HG02798 (cell line): ENCODE measurements around the gene UGCG.
"Not testable (repeated sequence)": the region's sequence is repeated elsewhere in the genome, so short reads cannot be mapped to it uniquely, and the experiment has no call there.

Experiments
- ATAC-seq: cut with Tn5 transposase; IDR thresholded peaks from one replicate; pipeline ENCODE4 v1.9.1; 2021; ENCODE audit warnings: mild to moderate bottlenecking; ENCODE audit not compliant: unreplicated experiment, poor library complexity

The UGCG gene

GRCh38 chr9:111886983-111887718, 9.5 kb upstream of the UGCG start:
- ATAC-seq = no peak

DNA sequence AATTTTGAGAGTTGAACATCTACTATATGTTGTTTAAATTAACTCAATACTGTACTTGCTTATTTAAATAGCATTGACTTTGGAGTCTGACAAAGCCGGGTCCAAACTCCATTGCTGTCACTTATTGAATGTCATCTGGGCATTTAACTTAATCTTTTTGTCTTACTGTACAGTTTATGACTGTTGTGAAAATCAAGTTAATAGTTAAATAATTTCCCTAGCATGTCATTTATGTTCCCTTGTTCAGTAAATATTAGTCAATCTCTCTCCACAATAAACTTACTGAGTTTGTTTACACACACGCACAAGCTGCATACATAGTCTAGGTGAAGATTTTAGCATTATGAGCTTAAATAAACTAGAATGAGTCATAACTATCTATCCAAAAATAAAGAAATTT, 6.3 kb upstream of the UGCG start:
- no peak for ATAC-seq

DNA sequence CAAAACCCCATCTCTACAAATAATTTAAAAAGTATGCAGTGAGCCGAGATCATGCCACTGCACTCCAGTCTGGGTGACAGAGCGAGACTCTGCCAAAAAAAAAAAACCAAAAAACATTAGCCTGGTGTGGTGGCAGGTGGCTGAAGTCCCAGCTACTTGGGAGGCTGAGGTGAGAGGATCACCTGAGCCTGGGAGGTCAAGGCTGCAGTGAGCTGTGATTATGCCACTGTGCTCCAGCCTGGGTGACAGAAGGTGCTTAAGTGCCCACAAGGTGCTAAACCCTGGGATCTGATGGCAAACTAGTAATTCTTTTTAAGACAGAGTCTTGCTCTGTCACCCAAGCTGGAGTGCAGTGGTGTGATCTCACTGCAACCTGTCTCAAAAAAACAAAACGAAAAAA, 5.7 kb upstream of the UGCG start:
- not testable (repeated sequence) for ATAC-seq

- no peak for ATAC-seq
Observed at GRCh38 chr9:111891910-111892499, 4.6 kb upstream of the UGCG start.

DNA sequence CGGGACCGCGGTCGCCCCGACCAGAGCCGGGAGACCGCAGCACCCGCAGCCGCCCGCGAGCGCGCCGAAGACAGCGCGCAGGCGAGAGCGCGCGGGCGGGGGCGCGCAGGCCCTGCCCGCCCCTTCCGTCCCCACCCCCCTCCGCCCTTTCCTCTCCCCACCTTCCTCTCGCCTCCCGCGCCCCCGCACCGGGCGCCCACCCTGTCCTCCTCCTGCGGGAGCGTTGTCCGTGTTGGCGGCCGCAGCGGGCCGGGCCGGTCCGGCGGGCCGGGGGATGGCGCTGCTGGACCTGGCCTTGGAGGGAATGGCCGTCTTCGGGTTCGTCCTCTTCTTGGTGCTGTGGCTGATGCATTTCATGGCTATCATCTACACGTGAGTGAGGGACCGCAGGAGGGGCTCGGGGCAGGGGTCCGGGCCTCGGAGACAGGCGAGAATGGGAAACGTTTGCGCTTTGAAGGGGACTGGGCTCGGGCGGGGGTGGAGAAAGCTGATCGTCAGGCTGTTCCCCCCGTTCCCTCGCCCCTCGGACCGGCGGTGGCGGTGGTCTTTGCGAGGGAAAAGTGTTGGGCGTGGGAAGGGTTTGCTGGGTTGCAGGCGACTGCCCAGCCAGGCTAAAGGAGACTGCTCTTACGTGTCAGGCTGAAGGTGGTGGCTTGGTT, 457 bp downstream of the UGCG start:
- ATAC-seq = peak; percentile 48

GRCh38 chr9:111897601-111898137, 1.1 kb downstream of the UGCG start:
- peak; percentile 38 for ATAC-seq

DNA sequence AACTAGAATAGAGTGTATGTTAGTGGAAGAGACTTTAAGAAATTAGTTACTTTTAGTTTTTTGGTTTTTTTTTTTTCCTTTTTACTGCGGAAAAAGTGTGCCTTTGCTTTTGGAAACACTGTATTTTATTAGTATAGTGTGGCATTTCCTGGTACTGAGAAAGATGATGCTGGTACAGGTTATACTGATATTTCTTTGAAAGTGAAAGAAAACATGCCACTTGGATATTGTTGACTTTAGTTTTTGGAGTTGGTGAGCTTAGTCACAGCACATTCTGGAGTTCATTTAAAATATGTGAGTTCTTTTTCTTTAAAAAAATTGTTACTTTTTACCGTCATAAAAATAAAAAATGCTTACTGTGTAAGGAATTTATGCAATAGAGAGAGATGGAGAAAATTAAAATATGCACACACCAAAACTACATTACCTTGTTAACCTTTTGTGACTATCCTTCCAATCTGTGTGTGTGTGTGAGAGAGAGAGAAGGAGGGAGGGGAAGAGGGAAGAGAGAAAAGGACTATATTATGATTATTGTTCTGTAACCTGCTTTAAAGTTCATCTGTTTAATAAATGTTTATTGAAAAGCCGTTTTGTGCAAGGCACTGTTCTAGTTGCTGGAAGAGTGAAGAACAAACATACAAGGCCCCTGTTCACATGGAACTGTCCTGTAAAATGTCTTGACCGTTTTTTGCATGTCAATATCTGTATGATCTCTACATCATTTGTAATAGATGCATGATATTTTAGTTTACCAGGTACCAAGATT, 1.9 kb downstream of the UGCG start:
- no peak for ATAC-seq

GRCh38 chr9:111900151-111900857, 3.7 kb downstream of the UGCG start:
- no peak for ATAC-seq

GRCh38 chr9:111900858-111901612, 4.4 kb downstream of the UGCG start:
- ATAC-seq = no peak

DNA sequence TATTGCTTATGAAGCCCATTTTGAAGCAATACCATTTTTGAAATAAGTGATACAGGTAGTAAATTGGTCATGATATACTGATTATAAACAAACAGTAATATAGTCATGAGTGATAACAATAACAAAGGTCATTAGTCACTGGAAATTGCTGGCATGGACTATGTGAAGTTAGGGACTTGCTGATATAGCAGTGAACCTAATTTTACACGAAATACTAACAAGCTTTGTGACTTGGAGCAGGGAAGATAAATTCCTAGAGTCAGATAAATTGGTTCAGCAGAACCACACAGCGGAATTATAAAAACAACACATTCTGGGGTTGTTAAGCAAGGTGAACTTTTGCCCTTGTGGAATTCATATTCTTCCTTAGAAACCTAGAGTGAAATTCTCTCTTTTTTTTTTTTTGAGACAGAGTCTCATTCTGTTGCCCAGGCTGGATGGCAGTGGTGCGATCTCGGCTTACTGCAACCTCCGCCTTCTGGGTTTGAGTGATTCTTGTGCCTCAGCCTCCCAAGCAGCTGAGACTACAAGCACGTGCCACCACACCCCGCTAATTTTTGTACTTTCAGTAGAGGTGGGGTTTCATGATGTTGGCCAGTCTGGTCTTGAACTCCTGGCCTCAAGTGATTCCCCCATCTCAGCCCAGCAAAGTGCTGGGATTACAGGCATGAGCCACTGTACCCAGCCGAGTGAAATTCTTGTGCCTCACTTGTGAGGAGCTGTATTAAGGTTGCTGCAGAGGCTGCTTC, 6.0 kb downstream of the UGCG start:
- no peak for ATAC-seq

DNA sequence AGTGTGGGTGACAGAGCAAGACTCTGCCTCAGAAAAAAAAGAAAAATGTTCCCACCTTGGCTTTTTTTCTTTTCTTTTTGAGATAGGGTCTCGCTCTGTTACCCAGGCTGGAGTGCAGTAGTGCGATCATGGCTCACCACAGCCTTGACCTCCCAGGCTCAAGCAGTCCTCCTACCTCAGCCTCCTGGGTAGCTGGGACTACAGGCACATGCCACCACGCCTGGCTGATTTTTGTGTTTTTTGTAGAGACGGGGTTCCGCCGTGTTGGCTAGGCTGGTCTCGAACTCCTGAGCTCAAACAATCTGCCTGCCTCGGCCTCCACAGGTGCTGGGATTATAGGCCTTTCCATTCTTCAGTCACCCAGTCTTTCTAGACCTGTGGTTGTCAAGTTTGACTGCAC, 6.9 kb downstream of the UGCG start:
- not testable (repeated sequence) for ATAC-seq

GRCh38 chr9:111904026-111904425, 7.4 kb downstream of the UGCG start:
- ATAC-seq = no peak

DNA sequence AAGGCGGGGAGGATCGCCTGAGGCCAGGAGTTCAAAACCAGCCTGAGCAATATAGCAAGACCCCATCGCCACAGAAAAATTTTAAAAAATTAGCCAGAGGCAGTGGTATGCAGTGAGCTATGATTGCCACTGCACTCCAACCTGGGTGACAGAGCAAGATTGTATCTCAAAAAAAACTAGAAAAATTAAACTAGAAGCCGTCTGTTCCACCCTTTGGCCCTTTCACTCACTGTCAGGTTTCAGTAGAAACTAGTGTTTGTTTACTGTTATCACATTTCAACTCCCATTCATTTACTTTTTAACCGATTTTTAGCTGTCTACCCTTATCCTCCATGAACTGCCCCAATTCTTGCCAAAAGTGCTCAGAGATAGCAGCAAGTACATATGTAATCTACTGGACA, 8.3 kb downstream of the UGCG start:
- ATAC-seq = no peak

DNA sequence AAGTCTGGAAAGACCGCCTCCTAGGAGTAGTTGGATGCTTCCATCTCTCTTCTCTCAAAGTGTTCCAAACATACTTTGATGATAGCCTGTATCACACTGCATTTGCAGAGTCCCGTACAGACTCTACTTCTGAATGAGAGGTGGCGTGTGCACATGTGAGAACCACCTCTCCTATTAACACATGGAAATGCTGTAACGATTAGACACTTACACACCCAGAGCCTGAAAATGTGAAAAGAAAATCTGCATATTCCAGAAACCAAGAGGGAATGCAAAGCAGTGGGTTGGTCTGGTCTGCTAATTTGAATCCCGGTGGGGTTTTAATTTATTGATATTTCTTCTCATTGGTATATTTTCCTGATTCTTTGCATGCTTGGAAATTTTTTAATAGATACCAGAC, 10.5 kb downstream of the UGCG start:
- no peak for ATAC-seq

DNA sequence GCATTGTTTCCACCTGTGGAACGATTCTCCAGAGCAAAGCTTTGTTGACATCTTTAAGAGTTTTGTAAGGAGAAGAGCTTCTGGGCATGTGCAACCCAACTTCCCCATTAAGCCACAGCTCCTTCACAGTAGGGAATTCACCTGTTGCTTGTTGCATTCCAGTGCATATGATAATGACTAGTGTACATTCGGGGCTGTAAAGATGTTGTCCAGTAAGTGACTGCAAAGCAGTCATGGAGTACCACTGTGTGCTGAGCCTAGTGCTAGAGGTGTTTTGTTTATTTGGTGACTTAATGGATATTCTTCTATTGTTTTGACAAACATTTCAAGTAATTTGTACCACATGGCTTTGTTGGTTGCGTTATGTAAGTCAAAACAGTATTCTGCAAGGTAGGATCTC, 12.8 kb downstream of the UGCG start:
- ATAC-seq = peak; percentile 52

DNA sequence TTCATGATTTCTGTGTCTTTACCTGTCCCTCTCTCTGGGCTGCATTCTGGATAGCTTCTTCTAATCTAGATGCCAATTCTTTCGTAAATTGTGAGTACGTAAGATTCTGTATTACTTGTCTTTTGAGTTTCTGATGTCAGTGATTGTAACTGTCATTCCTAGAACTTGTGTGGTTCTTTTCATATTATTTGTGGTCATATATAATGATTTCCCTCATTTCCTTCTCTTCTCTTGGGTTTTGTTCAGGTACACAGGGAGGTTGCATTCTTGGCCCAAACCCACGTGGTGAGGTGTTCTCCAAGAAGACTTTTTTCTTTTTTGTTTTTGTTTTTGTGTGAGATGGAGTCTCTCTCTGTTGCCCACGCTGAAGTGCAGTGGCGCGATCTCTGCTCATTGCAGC, 13.8 kb downstream of the UGCG start:
- ATAC-seq = no peak

DNA sequence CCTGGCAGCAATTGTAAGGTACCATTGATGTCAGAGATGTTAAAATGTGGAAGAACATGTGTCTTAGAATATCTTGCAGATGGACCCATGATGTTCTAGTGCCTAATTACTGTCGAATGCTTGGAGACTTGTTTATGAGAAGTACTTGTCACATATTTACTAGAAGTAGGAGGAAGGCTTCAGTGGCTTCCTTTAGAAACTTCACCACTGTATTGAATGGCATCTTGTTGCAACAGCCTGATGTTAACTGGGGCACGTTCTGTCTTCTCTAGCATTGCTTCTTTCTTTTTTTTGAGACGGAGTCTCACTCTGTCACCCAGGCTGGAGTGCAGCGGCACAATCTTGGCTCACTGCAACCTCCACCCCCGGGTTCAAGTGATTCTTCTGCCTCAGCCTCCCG, 16.5 kb downstream of the UGCG start:
- no peak for ATAC-seq

GRCh38 chr9:111914749-111915424, 18.3 kb downstream of the UGCG start:
- no peak for ATAC-seq
